ENCODE data around the gene ASCC3.

The ASCC3 gene

GRCh38 chr6:100595456-100595855 lies 285.7 kb downstream of the ASCC3 start:
- DNase-seq (ENCODE audit: low read depth): no peak

- DNase-seq (ENCODE audit: low read depth): no peak
Measured at GRCh38 chr6:100593522-100593921, 287.6 kb downstream of the ASCC3 start.

GRCh38 chr6:100592929-100593328 lies 288.2 kb downstream of the ASCC3 start:
- DNase-seq (ENCODE audit: low read depth): no peak

GRCh38 chr6:100577425-100577824 lies 303.7 kb downstream of the ASCC3 start:
- DNase-seq (ENCODE audit: low read depth): no peak

GRCh38 chr6:100575921-100576320 lies 305.2 kb downstream of the ASCC3 start:
- no peak for DNase-seq (ENCODE audit: low read depth)

GRCh38 chr6:100574836-100575235 lies 306.3 kb downstream of the ASCC3 start:
- no peak for DNase-seq (ENCODE audit: low read depth)

- DNase-seq (ENCODE audit: low read depth): no peak
Measured at GRCh38 chr6:100573166-100573565, 308.0 kb downstream of the ASCC3 start.

GRCh38 chr6:100568255-100568654 lies 312.9 kb downstream of the ASCC3 start:
- no peak for DNase-seq (ENCODE audit: low read depth)

- DNase-seq (ENCODE audit: low read depth): no peak
Measured at GRCh38 chr6:100566563-100566962, 314.6 kb downstream of the ASCC3 start.

GRCh38 chr6:100565439-100566104 lies 315.6 kb downstream of the ASCC3 start:
- no peak for DNase-seq (ENCODE audit: low read depth)

- DNase-seq (ENCODE audit: low read depth): no peak
Measured at GRCh38 chr6:100559859-100560258, 321.3 kb downstream of the ASCC3 start.

- DNase-seq (ENCODE audit: low read depth): no peak
Measured at GRCh38 chr6:100554228-100554627, 326.9 kb downstream of the ASCC3 start.

GRCh38 chr6:100553243-100553642 lies 327.9 kb downstream of the ASCC3 start:
- no peak for DNase-seq (ENCODE audit: low read depth)

- no peak for DNase-seq (ENCODE audit: low read depth)
Measured at GRCh38 chr6:100549406-100550167, 331.5 kb downstream of the ASCC3 start.

- no peak for DNase-seq (ENCODE audit: low read depth)
Measured at GRCh38 chr6:100538086-100538485, 343.0 kb downstream of the ASCC3 start.

GRCh38 chr6:100518588-100518987 lies 362.5 kb downstream of the ASCC3 start:
- DNase-seq (ENCODE audit: low read depth): no peak

GRCh38 chr6:100517633-100518032 lies 363.5 kb downstream of the ASCC3 start:
- no peak for DNase-seq (ENCODE audit: low read depth)

GRCh38 chr6:100517106-100517505 lies 364.0 kb downstream of the ASCC3 start:
- no peak for DNase-seq (ENCODE audit: low read depth)

GRCh38 chr6:100514660-100515059 lies 366.5 kb downstream of the ASCC3 start:
- DNase-seq (ENCODE audit: low read depth): no peak

- DNase-seq (ENCODE audit: low read depth): no peak
Measured at GRCh38 chr6:100512203-100512862, 368.8 kb downstream of the ASCC3 start.

- DNase-seq (ENCODE audit: low read depth): no peak
Measured at GRCh38 chr6:100509101-100509500, 372.0 kb downstream of the ASCC3 start.

- no peak for DNase-seq (ENCODE audit: low read depth)
Measured at GRCh38 chr6:100506651-100507050, 374.5 kb downstream of the ASCC3 start.
